Neuronal stem cell (in vitro differentiated cells): ENCODE data around the gene SLC25A33.

Experiments used
- DNase-seq: peaks from one replicate; pipeline ENCODE4 v3.0.0-alpha.2; 2013; ENCODE audit warnings: low spot score
- H2AFZ ChIP-seq: one replicate; pipeline ENCODE4 v1.6.1; 2013; ENCODE audit warnings: mild to moderate bottlenecking, low read length, inconsistent platforms
- H2AK5ac ChIP-seq: 2 replicates; pipeline ENCODE4 v1.6.1; 2013; ENCODE audit warnings: low read depth, mild to moderate bottlenecking, inconsistent platforms, low read length, moderate library complexity, mixed read lengths
- H2BK120ac ChIP-seq: 2 replicates; pipeline ENCODE4 v1.6.1; 2013; ENCODE audit warnings: low read depth, mild to moderate bottlenecking, inconsistent platforms, low read length, moderate library complexity, mixed read lengths
- H2BK12ac ChIP-seq: one replicate; pipeline ENCODE4 v1.6.1; 2013; ENCODE audit warnings: low read length, inconsistent platforms
- H2BK15ac ChIP-seq: 2 replicates; pipeline ENCODE4 v1.6.1; 2013; ENCODE audit warnings: mild to moderate bottlenecking, low read length, inconsistent platforms, mixed read lengths
- H2BK5ac ChIP-seq: one replicate; pipeline ENCODE4 v1.6.1; 2013; ENCODE audit warnings: inconsistent platforms, mild to moderate bottlenecking, low read length, moderate library complexity
- H3K14ac ChIP-seq: one replicate; pipeline ENCODE4 v1.6.1; 2013; ENCODE audit warnings: low read length, inconsistent platforms
- H3K18ac ChIP-seq: 2 replicates; pipeline ENCODE4 v1.6.1; 2013; ENCODE audit warnings: low read length, inconsistent platforms
- H3K23ac ChIP-seq: 2 replicates; pipeline ENCODE4 v1.6.1; 2013; ENCODE audit warnings: low read depth, mild to moderate bottlenecking, mixed read lengths, low read length, inconsistent platforms; ENCODE audit not compliant: poor library complexity
- H3K27ac ChIP-seq: replicated peaks from 3 replicates; pipeline ENCODE4 v1.5.1; 2013; ENCODE audit warnings: low read length, inconsistent platforms
- H3K27me3 ChIP-seq, 3 experiments: 2 replicates each; pipeline ENCODE4 v1.6.1; 2013; ENCODE audit warnings: low read length in 3 of 3, mild to moderate bottlenecking in 2 of 3, inconsistent platforms in 1 of 3, low read depth in 1 of 3, mixed read lengths in 1 of 3, moderate library complexity in 1 of 3; ENCODE audit not compliant: control insufficient read depth in 3 of 3, insufficient read depth in 3 of 3
- H3K36me3 ChIP-seq, 2 donors: replicated peaks in 1 of 2; 2 replicates each; pipeline ENCODE4 v1.6.1; 2013; ENCODE audit warnings: low read length in 2 of 2; ENCODE audit not compliant: control insufficient read depth in 2 of 2, insufficient read depth in 2 of 2
- H3K4ac ChIP-seq: 2 replicates; pipeline ENCODE4 v1.6.1; 2013; ENCODE audit warnings: inconsistent platforms, mild to moderate bottlenecking, low read length, moderate library complexity
- H3K4me1 ChIP-seq, 2 donors: 1 replicate in 1 of 2; 2 replicates in 1 of 2; pipeline ENCODE4 v1.6.1; 2013; ENCODE audit warnings: low read length in 2 of 2, low read depth in 1 of 2; ENCODE audit not compliant: control insufficient read depth in 2 of 2, insufficient read depth in 1 of 2
- H3K4me2 ChIP-seq: one replicate; pipeline ENCODE4 v1.6.1; 2013; ENCODE audit warnings: mild to moderate bottlenecking, low read length, inconsistent platforms; ENCODE audit not compliant: insufficient read depth, poor library complexity, severe bottlenecking
- H3K4me3 ChIP-seq, 2 donors: 2 replicates each; pipeline ENCODE4 v1.5.1; 2013; ENCODE audit warnings: low read length in 2 of 2, mild to moderate bottlenecking in 2 of 2, inconsistent platforms in 1 of 2, moderate library complexity in 1 of 2
- H3K79me1 ChIP-seq: one replicate; pipeline ENCODE4 v1.6.1; 2013; ENCODE audit warnings: low read depth, mild to moderate bottlenecking, inconsistent platforms, low read length, moderate library complexity
- H3K9ac ChIP-seq: one replicate; pipeline ENCODE4 v1.6.1; 2013; ENCODE audit warnings: mild to moderate bottlenecking, low read depth, low read length, inconsistent platforms; ENCODE audit not compliant: poor library complexity
- H3K9me3 ChIP-seq, 2 donors: replicated peaks in 1 of 2; 2 replicates each; pipeline versions ENCODE3 to v1.6.1; 2013; ENCODE audit warnings: low read length in 2 of 2, mild to moderate bottlenecking in 2 of 2, inconsistent platforms in 1 of 2, low read depth in 1 of 2, mixed read lengths in 1 of 2, moderate library complexity in 1 of 2; ENCODE audit not compliant: control insufficient read depth in 2 of 2, insufficient read depth in 1 of 2
- H4K8ac ChIP-seq: one replicate; pipeline ENCODE4 v1.6.1; 2013; ENCODE audit warnings: low read depth, mild to moderate bottlenecking, inconsistent platforms, low read length, moderate library complexity
- H4K91ac ChIP-seq: one replicate; pipeline ENCODE4 v1.6.1; 2013; ENCODE audit warnings: low read length, low read depth, mild to moderate bottlenecking, inconsistent platforms; ENCODE audit not compliant: poor library complexity
- WGBS, 2 donors: extraction: QIAGEN DNeasy Blood & Tissue Kit; methylation state at CpG; one replicate each; pipeline ENCODE4 v1.1.7; 2013; ENCODE audit warnings: missing lambda C conversion rate in 2 of 2, mixed read lengths in 1 of 2; ENCODE audit not compliant: insufficient read length in 2 of 2, insufficient replicate concordance in 1 of 2; ENCODE audit errors: extremely low coverage in 2 of 2; 5-methylcytosine and 5-hydroxymethylcytosine counted together

SLC25A33 gene

GRCh38 chr1:9573723-9574122, 34.5 kb downstream of the SLC25A33 start:
- WGBS, 2 donors: no CpG with 5 or more reads among the region's 2 CpGs
- no peak overlapping the region for H2BK12ac ChIP-seq
- DNase-seq: no peak

GRCh38 chr1:9575486-9575885, 36.2 kb downstream of the SLC25A33 start:
- H3K79me1 ChIP-seq: no peaks in the 10 kb centered on the region
- H2BK12ac ChIP-seq: no peak overlapping the region
- no peak overlapping the region for H3K18ac ChIP-seq
- H2BK5ac ChIP-seq: no peak overlapping the region
- no CpG with 5 or more reads among the region's 6 CpGs for WGBS, 2 donors
- no peak overlapping the region for H4K8ac ChIP-seq
- H3K9ac ChIP-seq: no peak overlapping the region
- peaks cover 0 to 4% of the 10 kb centered on the region in 2 donors for H3K4me1 ChIP-seq
- no peak for DNase-seq
- H2BK120ac ChIP-seq: no peak overlapping the region
- H3K36me3 ChIP-seq: peaks cover 23 to 67% of the 10 kb centered on the region in 2 donors
- no peak overlapping the region for H3K4me2 ChIP-seq
- H2AFZ ChIP-seq: no peak overlapping the region
- no peak overlapping the region for H3K23ac ChIP-seq
- H3K9me3 ChIP-seq: peaks cover 0 to 2% of the 10 kb centered on the region in 2 donors
- H3K27me3 ChIP-seq: no peaks in the 10 kb centered on the region
- no peak overlapping the region for H4K91ac ChIP-seq
- H2AK5ac ChIP-seq: no peak overlapping the region
- H3K4ac ChIP-seq: no peak overlapping the region
- no peak overlapping the region for H2BK15ac ChIP-seq
- H3K27ac ChIP-seq: no peak overlapping the region
- H3K14ac ChIP-seq: no peak overlapping the region
- no peak overlapping the region for H3K4me3 ChIP-seq

More at GRCh38 chr1:9573723-9574122, 34.5 kb downstream of the SLC25A33 start:
- H3K4me2 ChIP-seq: no peak overlapping the region
- no peak overlapping the region for H3K14ac ChIP-seq
- H3K27ac ChIP-seq: no peak overlapping the region
- no peak overlapping the region for H2BK120ac ChIP-seq
- no peaks in the 10 kb centered on the region for H3K27me3 ChIP-seq
- no peak overlapping the region for H2BK5ac ChIP-seq
- no peak overlapping the region for H4K91ac ChIP-seq
- no peak overlapping the region for H4K8ac ChIP-seq
- H3K36me3 ChIP-seq: peaks cover 18 to 66% of the 10 kb centered on the region in 2 donors
- peaks cover 0 to 2% of the 10 kb centered on the region in 2 donors for H3K9me3 ChIP-seq
- no peak overlapping the region for H3K9ac ChIP-seq
- no peak overlapping the region for H3K18ac ChIP-seq
- H2BK15ac ChIP-seq: no peak overlapping the region
- H3K4me3 ChIP-seq: no peak overlapping the region
- H3K23ac ChIP-seq: no peak overlapping the region
- no peaks in the 10 kb centered on the region for H3K79me1 ChIP-seq
- no peak overlapping the region for H2AFZ ChIP-seq
- H3K4me1 ChIP-seq: no peaks in the 10 kb centered on the region
- H3K4ac ChIP-seq: no peak overlapping the region
- no peak overlapping the region for H2AK5ac ChIP-seq

GRCh38 chr1:9576903-9577302, 37.6 kb downstream of the SLC25A33 start:
- Histone ChIP-seq H2BK12ac (no peak overlapping the region), H4K8ac (no peak overlapping the region), H3K9ac (no peak overlapping the region), H2AK5ac (no peak overlapping the region), H3K9me3 (peaks cover 0 to 2% of the 10 kb centered on the region in 2 donors), H3K23ac (no peak overlapping the region), H2AFZ (no peak overlapping the region), H3K14ac (no peak overlapping the region), H4K91ac (no peak overlapping the region), H3K4me1 (peaks cover 0 to 4% of the 10 kb centered on the region in 2 donors), H3K4me2 (no peak overlapping the region), H3K36me3 (peaks cover 23 to 65% of the 10 kb centered on the region in 2 donors), H3K27me3 (no peaks in the 10 kb centered on the region), H3K27ac (no peak overlapping the region), H3K79me1 (no peaks in the 10 kb centered on the region), H3K4ac (no peak overlapping the region), H2BK5ac (no peak overlapping the region), H2BK15ac (no peak overlapping the region), H3K18ac (no peak overlapping the region), H2BK120ac (no peak overlapping the region), H3K4me3 (no peak overlapping the region)
- WGBS, 2 donors: no CpG with 5 or more reads among the region's 6 CpGs
- no peak for DNase-seq

- H2BK12ac ChIP-seq: no peak overlapping the region
- WGBS, 2 donors: no CpG with 5 or more reads among the region's 5 CpGs
These were observed 38.2 kb downstream of the SLC25A33 start for GRCh38 chr1:9577423-9577822.

More at GRCh38 chr1:9577423-9577822, 38.2 kb downstream of the SLC25A33 start:
- Histone ChIP-seq H2BK15ac (no peak overlapping the region), H4K91ac (no peak overlapping the region), H3K9me3 (peaks cover 0 to 2% of the 10 kb centered on the region in 2 donors), H3K4me1 (peaks cover 0 to 4% of the 10 kb centered on the region in 2 donors), H3K79me1 (no peaks in the 10 kb centered on the region), H3K4ac (no peak overlapping the region), H3K23ac (no peak overlapping the region), H4K8ac (no peak overlapping the region), H3K27me3 (no peaks in the 10 kb centered on the region), H3K36me3 (peaks cover 23 to 67% of the 10 kb centered on the region in 2 donors), H3K18ac (no peak overlapping the region), H2BK5ac (no peak overlapping the region), H2AK5ac (no peak overlapping the region), H2AFZ (no peak overlapping the region), H3K4me2 (no peak overlapping the region), H3K4me3 (no peak overlapping the region), H3K9ac (no peak overlapping the region), H3K27ac (no peak overlapping the region), H2BK120ac (no peak overlapping the region), H3K14ac (no peak overlapping the region)
- no peak for DNase-seq
